GM21390 (cell line): ENCODE data around the gene ZFX.

ENCODE experiments used
- ATAC-seq: cut with Tn5 transposase; IDR thresholded peaks from one replicate; pipeline ENCODE4 v1.9.1; 2021; ENCODE audit not compliant: unreplicated experiment

Gene ZFX

GRCh38 chrX:24235084-24235710 is 85.7 kb downstream of the ZFX start:
- ATAC-seq: no peak

- peak; percentile 19 for ATAC-seq
Measured at GRCh38 chrX:24241822-24242648, 92.5 kb downstream of the ZFX start.

GRCh38 chrX:24242649-24243175 is 93.2 kb downstream of the ZFX start:
- ATAC-seq: peak; percentile 94

GRCh38 chrX:24243188-24243587 is 93.7 kb downstream of the ZFX start:
- peak; percentile 24 for ATAC-seq

GRCh38 chrX:24243692-24244091 is 94.2 kb downstream of the ZFX start:
- ATAC-seq: no peak

- no peak for ATAC-seq
Measured at GRCh38 chrX:24245202-24245601, 95.7 kb downstream of the ZFX start.

- no peak for ATAC-seq
Measured at GRCh38 chrX:24248042-24248441, 98.5 kb downstream of the ZFX start.

- ATAC-seq: no peak
Measured at GRCh38 chrX:24253030-24253429, 103.5 kb downstream of the ZFX start.

GRCh38 chrX:24253469-24253868 is 103.9 kb downstream of the ZFX start:
- ATAC-seq: no peak

- no peak for ATAC-seq
Measured at GRCh38 chrX:24257011-24257410, 107.5 kb downstream of the ZFX start.

GRCh38 chrX:24259544-24260240 is 110.2 kb downstream of the ZFX start:
- ATAC-seq: no peak

- no peak for ATAC-seq
Measured at GRCh38 chrX:24260842-24261550, 111.5 kb downstream of the ZFX start.

GRCh38 chrX:24262309-24262708 is 112.8 kb downstream of the ZFX start:
- ATAC-seq: no peak

- ATAC-seq: no peak
Measured at GRCh38 chrX:24264383-24264782, 114.9 kb downstream of the ZFX start.
